Measurements from ENCODE around the gene NANOS3. TPM values are rescaled to one million over a fixed set of nuclear protein-coding genes. Genes with fewer than 3 reads are reported as not detected.

NANOS3 gene
- total and polyA plus RNA-seq, 9 of the 15 experiments (the other 6 are each of a cell fraction or from before 2014, with no cell fraction given) = not detected

GRCh38 chr19:13906521-13906904, 29.6 kb downstream of the NANOS3 start:
- Histone ChIP-seq H3K27ac (ENCODE audit: extremely low read depth, low read depth, low read length) (peak overlapping the region; percentile 76), H3K9me3 (replicated peaks; ENCODE audit: control insufficient read depth, insufficient read depth, low read depth, low read length) (no peaks in the 10 kb centered on the region), H3K4me3 (peak overlapping the region; percentile 67), H3K9ac (ENCODE audit: insufficient read depth in 1 of 2, low read depth in 2 of 2, low read length in 2 of 2) (peak overlapping the region; percentile 79 to 94), H4K20me1 (replicated peaks; ENCODE audit: control insufficient read depth, insufficient read depth, low read length) (no peaks in the 10 kb centered on the region), H3K4me2 (ENCODE audit: insufficient read depth, low read length) (peak overlapping the region; percentile 75), H3K27me3 (ENCODE audit: control insufficient read depth in 2 of 2, insufficient read depth in 2 of 2, low read length in 2 of 2) (no peaks in the 10 kb centered on the region), H3K9me1 (ENCODE audit: control insufficient read depth, insufficient read depth, low read length) (no peaks in the 10 kb centered on the region), H3K79me2 (ENCODE audit: control insufficient read depth, insufficient read depth, low read length) (peaks cover 22% of the 10 kb centered on the region), H2AFZ (ENCODE audit: low read depth, low read length) (peak overlapping the region; percentile 98), H3K36me3 (ENCODE audit: control insufficient read depth, insufficient read depth, low read length) (peaks cover 12% of the 10 kb centered on the region; the same call in 2 of the 3 replicates), H3K4me1 (replicated peaks in 1 of 2; ENCODE audit: control insufficient read depth in 2 of 2, insufficient read depth in 2 of 2, low read length in 2 of 2) (peaks cover 10 to 21% of the 10 kb centered on the region in 2 experiments)
- POLR2A ChIA-PET = interaction anchor here (0.6 to 1.5 kb wide), 5 partner anchors 15 to 230 kb away, joined by 3 to 5 read pairs (median 4); partner anchors contain the start of genes ASF1B and PALM3
- in situ Hi-C loops (cut with MboI) (no loop called here), intact Hi-C loops (cut with micrococcal nuclease) (no loop called here)
- CTCF ChIA-PET (ENCODE audit: low intra/inter-chr PET ratio) = no interaction called here
- ATAC-seq (peak; percentile 48), DNase-seq (ENCODE audit: extremely low read depth in 1 of 4, low spot score in 3 of 4) (peak in 3 of 4 experiments; percentile 37 to 79 (median 37)), FAIRE-seq (no peak)
- WGBS (ENCODE audit: insufficient coverage, low coverage, missing lambda C conversion rate) = under 1% methylated on average over 6 of the region's 13 CpGs
- no TSS peak for BruUV-seq (replicated peaks)
- TF ChIP-seq IRF9 (tag; IDR thresholded peaks at IDR 0.05) = no peak
- no peak for TF ChIP-seq RBM25 (IDR thresholded peaks at IDR 0.05; ENCODE audit: low read depth, low read length, severe bottlenecking)
- TF ChIP-seq RNF219 (CRISPR knock-in tag; IDR thresholded peaks at IDR 0.05) = no peak
- TF ChIP-seq ZKSCAN1 (IDR thresholded peaks at IDR 0.05; ENCODE audit: low read depth, low read length) = no peak
- TF ChIP-seq CREB3 (tag; conservative IDR thresholded peaks at IDR 0.05; ENCODE audit: low read depth) = no peak
- 0 out of 2 replicates have a peak, but pooled peaks have one; percentile 43 for TF ChIP-seq ZNF217 (CRISPR knock-in tag; IDR thresholded peaks at IDR 0.05)
- TF ChIP-seq ZNF253 (CRISPR knock-in tag; conservative IDR thresholded peaks at IDR 0.05) = no peak
- no peak for TF ChIP-seq CBX8 (IDR thresholded peaks at IDR 0.05; ENCODE audit: borderline replicate concordance, extremely low read depth, low read depth, low read length, poor library complexity, severe bottlenecking)
- no peak for TF ChIP-seq THAP12 (CRISPR knock-in tag; IDR thresholded peaks at IDR 0.05)
- no peak for TF ChIP-seq TRIM25 (IDR thresholded peaks at IDR 0.05; ENCODE audit: borderline replicate concordance)
- no peak for TF ChIP-seq ATF1 (CRISPR knock-in tag; IDR thresholded peaks at IDR 0.05)
- TF ChIP-seq ATF1 (tag; IDR thresholded peaks at IDR 0.05) = no peak
- TF ChIP-seq TBL1XR1 (IDR thresholded peaks at IDR 0.05; ENCODE audit: low read length in 2 of 2) = no peak
- TF ChIP-seq ESRRA (IDR thresholded peaks at IDR 0.05; ENCODE audit: borderline replicate concordance, low read depth) = peak; percentile 83
